ENCODE results near the gene TALDO1.
"Not testable (repeated sequence)": the region's sequence is repeated elsewhere in the genome, so short reads cannot be mapped to it uniquely, and the experiment has no call there.

The TALDO1 gene

GRCh38 chr11:737899-738298 lies 9.4 kb upstream of the TALDO1 start:
- not testable (repeated sequence) for DNase-seq

- no peak for DNase-seq
Measured at GRCh38 chr11:742156-742546, 5.1 kb upstream of the TALDO1 start.

GRCh38 chr11:742571-743201 lies 4.6 kb upstream of the TALDO1 start:
- DNase-seq: no peak

- DNase-seq: no peak
Measured at GRCh38 chr11:745428-745827, 1.8 kb upstream of the TALDO1 start.

- no peak for DNase-seq
Measured at GRCh38 chr11:746289-747157, 741 bp upstream of the TALDO1 start.

GRCh38 chr11:748007-748359 lies 719 bp downstream of the TALDO1 start:
- no peak for DNase-seq

- DNase-seq: no peak
Measured at GRCh38 chr11:749731-750130, 2.5 kb downstream of the TALDO1 start.

GRCh38 chr11:760236-760635 lies 13.0 kb downstream of the TALDO1 start:
- DNase-seq: no peak

- DNase-seq: no peak
Measured at GRCh38 chr11:761526-762108, 14.4 kb downstream of the TALDO1 start.

GRCh38 chr11:762421-763072 lies 15.3 kb downstream of the TALDO1 start:
- no peak for DNase-seq

GRCh38 chr11:763073-763463 lies 15.8 kb downstream of the TALDO1 start:
- no peak for DNase-seq

GRCh38 chr11:763549-764321 lies 16.5 kb downstream of the TALDO1 start:
- DNase-seq: no peak

GRCh38 chr11:764322-765024 lies 17.2 kb downstream of the TALDO1 start:
- no peak for DNase-seq

- peak; percentile 9 to 23 for DNase-seq
Measured at GRCh38 chr11:765025-765801, 17.9 kb downstream of the TALDO1 start.

- DNase-seq: no peak
Measured at GRCh38 chr11:765802-766091, 18.5 kb downstream of the TALDO1 start.

- no peak for DNase-seq
Measured at GRCh38 chr11:766106-766935, 19.1 kb downstream of the TALDO1 start.

- DNase-seq: no peak
Measured at GRCh38 chr11:766936-767210, 19.6 kb downstream of the TALDO1 start.

- DNase-seq: no peak
Measured at GRCh38 chr11:767238-767637, 20.0 kb downstream of the TALDO1 start.

- no peak for DNase-seq
Measured at GRCh38 chr11:769887-770641, 22.8 kb downstream of the TALDO1 start.
